GM12874 (cell line): ENCODE data around the gene ZBED2.

ENCODE experiments used
- CTCF ChIP-seq: IDR thresholded peaks from 2 replicates; pipeline ENCODE4 v1.5.1; 2011; ENCODE audit warnings: low read depth, mild to moderate bottlenecking, control low read depth, low read length, moderate library complexity; ENCODE audit not compliant: insufficient read depth

The ZBED2 gene

GRCh38 chr3:111603679-111604078 is 8.5 kb upstream of the ZBED2 start:
- TF ChIP-seq CTCF = no peak

- TF ChIP-seq CTCF = no peak
Measured at GRCh38 chr3:111601810-111602209, 6.7 kb upstream of the ZBED2 start.

- no peak for TF ChIP-seq CTCF
Measured at GRCh38 chr3:111598552-111598951, 3.4 kb upstream of the ZBED2 start.

- TF ChIP-seq CTCF = no peak
Measured at GRCh38 chr3:111598139-111598538, 3.0 kb upstream of the ZBED2 start.

GRCh38 chr3:111596328-111596727 is 1.2 kb upstream of the ZBED2 start:
- TF ChIP-seq CTCF = no peak

GRCh38 chr3:111594781-111595180 is 365 bp downstream of the ZBED2 start:
- no peak for TF ChIP-seq CTCF

- no peak for TF ChIP-seq CTCF
Measured at GRCh38 chr3:111594205-111594604, 941 bp downstream of the ZBED2 start.

- no peak for TF ChIP-seq CTCF
Measured at GRCh38 chr3:111593666-111594065, 1.5 kb downstream of the ZBED2 start.
